ENCODE data around the gene NAA25. TPM values are rescaled to one million over a fixed set of nuclear protein-coding genes. Genes with fewer than 3 reads are reported as not detected.
"Not testable (repeated sequence)": the region's sequence is repeated elsewhere in the genome, so short reads cannot be mapped to it uniquely, and the experiment has no call there.

Gene NAA25
- total and polyA plus RNA-seq, 2 donors (not counting 1 experiment from before 2014, with no cell fraction given) = 5.9 to 40.8 TPM

- no peak for TF ChIP-seq EZH2 (IDR thresholded peaks at IDR 0.05; ENCODE audit: borderline replicate concordance, insufficient read depth, low read depth, low read length, poor library complexity, severe bottlenecking)
- TF ChIP-seq, protein P1, sequence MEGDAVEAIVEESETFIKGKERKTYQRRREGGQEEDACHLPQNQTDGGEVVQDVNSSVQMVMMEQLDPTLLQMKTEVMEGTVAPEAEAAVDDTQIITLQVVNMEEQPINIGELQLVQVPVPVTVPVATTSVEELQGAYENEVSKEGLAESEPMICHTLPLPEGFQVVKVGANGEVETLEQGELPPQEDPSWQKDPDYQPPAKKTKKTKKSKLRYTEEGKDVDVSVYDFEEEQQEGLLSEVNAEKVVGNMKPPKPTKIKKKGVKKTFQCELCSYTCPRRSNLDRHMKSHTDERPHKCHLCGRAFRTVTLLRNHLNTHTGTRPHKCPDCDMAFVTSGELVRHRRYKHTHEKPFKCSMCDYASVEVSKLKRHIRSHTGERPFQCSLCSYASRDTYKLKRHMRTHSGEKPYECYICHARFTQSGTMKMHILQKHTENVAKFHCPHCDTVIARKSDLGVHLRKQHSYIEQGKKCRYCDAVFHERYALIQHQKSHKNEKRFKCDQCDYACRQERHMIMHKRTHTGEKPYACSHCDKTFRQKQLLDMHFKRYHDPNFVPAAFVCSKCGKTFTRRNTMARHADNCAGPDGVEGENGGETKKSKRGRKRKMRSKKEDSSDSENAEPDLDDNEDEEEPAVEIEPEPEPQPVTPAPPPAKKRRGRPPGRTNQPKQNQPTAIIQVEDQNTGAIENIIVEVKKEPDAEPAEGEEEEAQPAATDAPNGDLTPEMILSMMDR (IDR thresholded peaks at IDR 0.05) = no peak
- Mint-ChIP-seq H3K9me3 (ENCODE audit: insufficient read depth) (no peaks in the 10 kb centered on the region), H3K4me1 (peaks cover 46% of the 10 kb centered on the region), H3K4me3 (no peak overlapping the region), H3K27me3 (peaks cover 20% of the 10 kb centered on the region), H3K27ac (no peak overlapping the region)
- ChIA-PET CTCF (no interaction called here), POLR2A (no interaction called here)
- Histone ChIP-seq H3K79me2 (ENCODE audit: control insufficient read depth, insufficient read depth, low read length) (peaks cover 9% of the 10 kb centered on the region), H2AFZ (ENCODE audit: insufficient read depth, low read depth, low read length, poor library complexity, severe bottlenecking) (no peak overlapping the region), H3K4me3 (ENCODE audit: control extremely low read depth in 1 of 5, extremely low read depth in 1 of 5, insufficient read depth in 1 of 5, low read depth in 2 of 5, low read length in 4 of 5) (no peak overlapping the region), H3K4me2 (replicated peaks; ENCODE audit: low read depth, low read length, poor library complexity, severe bottlenecking) (no peak overlapping the region), H3K36me3 (replicated peaks in 1 of 2; ENCODE audit: control extremely low read depth in 1 of 2, control insufficient read depth in 1 of 2, extremely low read depth in 1 of 2, insufficient read depth in 2 of 2, low read length in 1 of 2) (no peaks in the 10 kb centered on the region), H3K27ac (ENCODE audit: low read length in 2 of 2) (no peak overlapping the region), H3K27me3 (replicated peaks in 1 of 4; ENCODE audit: control extremely low read depth in 1 of 4, control insufficient read depth in 3 of 4, insufficient read depth in 4 of 4, low read length in 3 of 4) (peaks cover 0 to 19% (median 13%) of the 10 kb centered on the region in 4 experiments), H3K4me1 (ENCODE audit: control insufficient read depth in 2 of 2, insufficient read depth in 2 of 2, low read length in 2 of 2) (peaks cover 46 to 52% of the 10 kb centered on the region in 2 donors), H3K9me3 (ENCODE audit: control extremely low read depth in 1 of 3, control insufficient read depth in 2 of 3, insufficient read depth in 1 of 3, low read length in 2 of 3) (no peaks in the 10 kb centered on the region), H4K20me1 (ENCODE audit: control insufficient read depth, insufficient read depth, low read length, poor library complexity, severe bottlenecking) (peaks cover 25% of the 10 kb centered on the region), H3K9ac (ENCODE audit: low read length) (no peak overlapping the region)
- WGBS (ENCODE audit: insufficient coverage) = no CpG with 5 or more reads among the region's 1 CpG
- intact Hi-C loops (cut with micrococcal nuclease) = no loop called here
- DNase-seq (no peak), ATAC-seq (ENCODE audit: low read depth) (no peak)
Observed at GRCh38 chr12:111995782-111996480, 112.7 kb downstream of the NAA25 start.

DNA sequence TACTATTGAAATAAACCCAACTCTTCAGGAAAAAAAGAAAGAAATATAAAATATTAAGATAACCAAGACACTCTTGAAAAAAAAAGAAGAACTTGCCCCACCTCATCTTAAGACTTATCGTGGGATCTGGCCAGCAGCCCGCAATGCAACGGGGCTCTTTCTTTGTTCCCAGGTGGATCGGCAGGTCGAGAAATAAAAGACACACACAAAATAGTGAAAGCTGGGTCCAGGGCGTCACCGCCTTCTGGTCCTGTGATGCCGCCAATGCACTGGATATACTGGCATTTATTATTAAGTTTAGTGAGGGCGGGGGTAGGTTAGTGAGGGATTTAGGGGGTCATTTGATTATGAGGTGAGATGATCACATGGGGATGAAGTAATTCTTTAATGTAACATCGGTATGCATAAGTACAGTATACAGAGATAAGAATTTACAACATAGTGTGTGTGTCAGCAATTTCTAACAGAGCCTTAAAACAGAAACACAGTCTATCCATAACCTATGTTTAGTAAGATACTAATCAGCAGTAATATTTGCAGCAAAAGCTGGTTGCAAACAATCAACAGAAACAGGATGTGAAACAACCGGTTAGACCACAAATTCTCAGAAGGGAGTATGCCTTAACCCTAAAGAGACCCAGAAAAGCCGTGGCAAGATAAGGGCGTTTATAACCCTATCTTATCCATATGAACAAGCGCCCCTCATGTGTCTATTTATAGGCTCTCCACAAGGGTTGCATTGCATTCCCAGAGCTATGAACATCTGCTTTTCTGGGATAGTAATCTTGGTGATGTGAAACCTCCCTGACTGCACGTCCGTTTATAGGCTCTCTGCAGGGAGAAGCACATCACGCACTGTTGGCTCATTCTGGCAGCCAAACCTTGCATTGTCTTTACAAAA lies 114.1 kb downstream of the NAA25 start:
- peaks cover 42% of the 10 kb centered on the region for H3K4me1 Mint-ChIP-seq
- CTCF ChIA-PET = interaction anchor here (0.5 to 0.9 kb wide), 2 partner anchors 136 to 533 kb away, joined by 3 read pairs; no protein-coding TSS in a partner anchor
- H4K20me1 ChIP-seq (ENCODE audit: control insufficient read depth, insufficient read depth, low read length, poor library complexity, severe bottlenecking) = peaks cover 25% of the 10 kb centered on the region
- not testable (repeated sequence) for H3K79me2 ChIP-seq (ENCODE audit: control insufficient read depth, insufficient read depth, low read length); H3K27ac ChIP-seq (ENCODE audit: low read length in 2 of 2); H3K27ac Mint-ChIP-seq; H3K9me3 Mint-ChIP-seq (ENCODE audit: insufficient read depth); H3K36me3 ChIP-seq (replicated peaks in 1 of 2; ENCODE audit: control extremely low read depth in 1 of 2, control insufficient read depth in 1 of 2, extremely low read depth in 1 of 2, insufficient read depth in 2 of 2, low read length in 1 of 2); H3K9me3 ChIP-seq (ENCODE audit: control extremely low read depth in 1 of 3, control insufficient read depth in 2 of 3, insufficient read depth in 1 of 3, low read length in 2 of 3); H2AFZ ChIP-seq (ENCODE audit: insufficient read depth, low read depth, low read length, poor library complexity, severe bottlenecking)
- DNase-seq = peak; percentile 80
- POLR2A ChIA-PET = interaction anchor here (0.7 to 1.3 kb wide), 2 partner anchors 18 to 20 kb away, joined by 4 to 6 read pairs; partner anchors contain the start of genes ERP29 and TMEM116
- H3K4me3 Mint-ChIP-seq = peak overlapping the region; percentile 91
- H3K4me2 ChIP-seq (replicated peaks; ENCODE audit: low read depth, low read length, poor library complexity, severe bottlenecking) = peak overlapping the region; percentile 74
- 45% methylated on average over 9 of the region's 17 CpGs for WGBS (ENCODE audit: insufficient coverage)
- peak overlapping the region; percentile 19 for H3K9ac ChIP-seq (ENCODE audit: low read length)
- H3K27me3 ChIP-seq (replicated peaks in 1 of 4; ENCODE audit: control extremely low read depth in 1 of 4, control insufficient read depth in 3 of 4, insufficient read depth in 4 of 4, low read length in 3 of 4) = peaks cover 0 to 17% (median 13%) of the 10 kb centered on the region in 4 experiments
- intact Hi-C loops (cut with micrococcal nuclease) = loop anchor here (1.0 to 5.0 kb wide), 4 partner anchors 8 to 47 kb away; no protein-coding TSS in a partner anchor
- peak; percentile 43 for ATAC-seq (ENCODE audit: low read depth)
- peaks cover 42 to 45% of the 10 kb centered on the region in 2 donors for H3K4me1 ChIP-seq (ENCODE audit: control insufficient read depth in 2 of 2, insufficient read depth in 2 of 2, low read length in 2 of 2)
- H3K27me3 Mint-ChIP-seq = peaks cover 28% of the 10 kb centered on the region
- H3K4me3 ChIP-seq (ENCODE audit: control extremely low read depth in 1 of 5, extremely low read depth in 1 of 5, insufficient read depth in 1 of 5, low read depth in 2 of 5, low read length in 4 of 5) = peak overlapping the region in 4 of 5 experiments; percentile 16 to 60 (median 36)

Data from B cell (primary cell).